ENCODE results near the gene CDK10.

GRCh38 chr16:89716493-89716892 lies 30.0 kb downstream of the CDK10 start:
- TF ChIP-seq CTCF (IDR thresholded peaks at IDR 0.05) (no peak), ZFX (IDR thresholded peaks at IDR 0.05; ENCODE audit: borderline replicate concordance) (no peak)
